Lung (tissue), 12 donors: ENCODE measurements around the gene THADA. TPM values are rescaled to one million over a fixed set of nuclear protein-coding genes. Genes with fewer than 3 reads are reported as not detected.

Experiments used
- ATAC-seq: fragments of 200-7000 bp; cut with Tn5 transposase; one replicate; pipeline ENCODE4 v1.9.1; 2020; ENCODE audit warnings: moderate number of reproducible peaks; ENCODE audit not compliant: insufficient read depth, low FRiP score
- DNase-seq, 3 donors: peaks; one replicate each; pipeline ENCODE4 v3.0.0-alpha.2; 2013 to 2017
- H3K27ac ChIP-seq, 2 donors: one replicate each; pipeline ENCODE4 v1.5.1; 2013; ENCODE audit warnings: mild to moderate bottlenecking in 2 of 2, moderate library complexity in 2 of 2, control low read depth in 1 of 2, inconsistent platforms in 1 of 2, low read depth in 1 of 2, low read length in 1 of 2
- H3K27me3 ChIP-seq, 3 donors: one replicate each; pipeline ENCODE4 v1.5.1; 2013; ENCODE audit warnings: low read length in 2 of 3; ENCODE audit not compliant: control insufficient read depth in 3 of 3, insufficient read depth in 3 of 3
- H3K36me3 ChIP-seq, 4 donors: one replicate each; pipeline ENCODE4 v1.5.1; 2013; ENCODE audit warnings: low read length in 4 of 4, mild to moderate bottlenecking in 1 of 4, moderate library complexity in 1 of 4; ENCODE audit not compliant: control insufficient read depth in 4 of 4, insufficient read depth in 4 of 4
- H3K4me1 ChIP-seq, 5 donors: one replicate each; pipeline ENCODE4 v1.5.1; 2013; ENCODE audit warnings: low read length in 5 of 5, mild to moderate bottlenecking in 2 of 5, moderate library complexity in 1 of 5; ENCODE audit not compliant: control insufficient read depth in 5 of 5, insufficient read depth in 5 of 5
- H3K4me3 ChIP-seq: one replicate; pipeline ENCODE4 v1.5.1; 2013; ENCODE audit warnings: mild to moderate bottlenecking, control low read depth, moderate library complexity
- H3K9ac ChIP-seq, 2 donors: one replicate each; pipeline ENCODE4 v1.5.1; 2013; ENCODE audit warnings: low read length in 2 of 2, control low read depth in 1 of 2; ENCODE audit not compliant: insufficient read depth in 1 of 2
- H3K9me3 ChIP-seq, 4 donors: one replicate each; pipeline ENCODE4 v1.5.1; 2013; ENCODE audit warnings: low read length in 3 of 4, mild to moderate bottlenecking in 1 of 4, moderate library complexity in 1 of 4; ENCODE audit not compliant: control insufficient read depth in 4 of 4, insufficient read depth in 3 of 4
- WGBS, 2 donors: extraction: QIAGEN DNeasy Blood & Tissue Kit; methylation state at CpG; one replicate each; pipeline ENCODE4 v1.1.7; 2013; 5-methylcytosine and 5-hydroxymethylcytosine counted together
- polyA plus RNA-seq, 2 donors: library from polyadenylated mRNA; stranded (reverse); fragments of 200-250 nt; gene quantifications; one replicate each; pipeline ENCODE4 v1.2.1, GENCODE V29; 2013
- total RNA-seq, 2 donors: library from RNA; depleted of rRNA in 1 of 2; stranded (reverse); fragments of >200 nt in 1 of 2; gene quantifications; one replicate each; pipeline ENCODE4 v1.2.1, GENCODE V29; 2014 to 2021
- TF ChIP-seq, protein P1 (sequence below): IDR thresholded peaks from 2 replicates; pipeline ENCODE4 v1.5.1; 2012; ENCODE audit warnings: mild to moderate bottlenecking; ENCODE audit errors: control extremely low read depth, extremely low read depth
- donor health status: control.
- donor health status: control.
- donor health status: Bipolar disorder and iron deficiency.
- donor health status: healthy.
- donor health status: DM: yes; HTN: yes; CAD: no.

Gene THADA
- total and polyA plus RNA-seq, 4 donors, result 11.3 to 72.5 (median 25.2) TPM

DNA sequence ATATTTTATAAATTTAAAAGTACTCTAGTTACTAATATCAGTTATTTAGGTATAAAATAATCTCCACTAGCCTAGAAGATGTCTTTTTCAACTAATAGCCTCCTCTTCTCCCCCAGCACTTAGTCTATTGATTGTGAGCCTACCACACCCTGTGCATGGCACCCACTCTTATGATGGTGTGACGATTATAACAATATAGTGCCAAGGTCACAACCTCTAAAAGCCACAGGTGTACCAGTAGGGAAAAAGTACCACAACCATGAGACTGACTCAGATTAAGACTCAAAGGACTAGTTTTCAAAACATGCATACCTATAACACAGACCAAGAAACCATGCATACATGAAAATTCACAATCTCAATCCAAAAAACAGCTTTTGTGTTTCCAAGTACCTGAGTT lies 27.6 kb downstream of the THADA start:
- H3K36me3 ChIP-seq, result peaks cover 15 to 34% (median 22%) of the 10 kb centered on the region in 4 donors
- H3K27me3 ChIP-seq, result no peaks in the 10 kb centered on the region
- H3K4me3 ChIP-seq, result no peak overlapping the region
- TF ChIP-seq, protein P1, sequence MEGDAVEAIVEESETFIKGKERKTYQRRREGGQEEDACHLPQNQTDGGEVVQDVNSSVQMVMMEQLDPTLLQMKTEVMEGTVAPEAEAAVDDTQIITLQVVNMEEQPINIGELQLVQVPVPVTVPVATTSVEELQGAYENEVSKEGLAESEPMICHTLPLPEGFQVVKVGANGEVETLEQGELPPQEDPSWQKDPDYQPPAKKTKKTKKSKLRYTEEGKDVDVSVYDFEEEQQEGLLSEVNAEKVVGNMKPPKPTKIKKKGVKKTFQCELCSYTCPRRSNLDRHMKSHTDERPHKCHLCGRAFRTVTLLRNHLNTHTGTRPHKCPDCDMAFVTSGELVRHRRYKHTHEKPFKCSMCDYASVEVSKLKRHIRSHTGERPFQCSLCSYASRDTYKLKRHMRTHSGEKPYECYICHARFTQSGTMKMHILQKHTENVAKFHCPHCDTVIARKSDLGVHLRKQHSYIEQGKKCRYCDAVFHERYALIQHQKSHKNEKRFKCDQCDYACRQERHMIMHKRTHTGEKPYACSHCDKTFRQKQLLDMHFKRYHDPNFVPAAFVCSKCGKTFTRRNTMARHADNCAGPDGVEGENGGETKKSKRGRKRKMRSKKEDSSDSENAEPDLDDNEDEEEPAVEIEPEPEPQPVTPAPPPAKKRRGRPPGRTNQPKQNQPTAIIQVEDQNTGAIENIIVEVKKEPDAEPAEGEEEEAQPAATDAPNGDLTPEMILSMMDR, result no peak
- WGBS, 2 donors, result 90 to 92% methylated on average over 1 of the region's 1 CpG
- H3K4me1 ChIP-seq, result no peaks in the 10 kb centered on the region
- no peak overlapping the region for H3K9ac ChIP-seq
- no peak for ATAC-seq
- no peaks in the 10 kb centered on the region for H3K9me3 ChIP-seq
- no peak for DNase-seq
- no peak overlapping the region for H3K27ac ChIP-seq

DNA sequence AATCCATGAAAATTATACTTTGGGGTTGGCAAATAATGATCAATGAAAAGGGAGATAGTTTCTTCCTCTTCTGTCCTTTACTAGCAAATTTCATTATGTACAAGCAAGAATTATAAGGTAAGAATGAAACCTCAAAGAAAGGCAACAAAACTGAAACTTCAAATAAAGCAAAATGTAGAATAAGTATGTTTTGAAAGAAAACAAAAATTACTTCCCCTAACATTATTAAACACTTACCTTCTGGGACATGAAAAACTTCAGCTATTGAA lies 29.4 kb downstream of the THADA start:
- H3K9ac ChIP-seq, result no peak overlapping the region
- TF ChIP-seq, protein P1, result no peak

DNA sequence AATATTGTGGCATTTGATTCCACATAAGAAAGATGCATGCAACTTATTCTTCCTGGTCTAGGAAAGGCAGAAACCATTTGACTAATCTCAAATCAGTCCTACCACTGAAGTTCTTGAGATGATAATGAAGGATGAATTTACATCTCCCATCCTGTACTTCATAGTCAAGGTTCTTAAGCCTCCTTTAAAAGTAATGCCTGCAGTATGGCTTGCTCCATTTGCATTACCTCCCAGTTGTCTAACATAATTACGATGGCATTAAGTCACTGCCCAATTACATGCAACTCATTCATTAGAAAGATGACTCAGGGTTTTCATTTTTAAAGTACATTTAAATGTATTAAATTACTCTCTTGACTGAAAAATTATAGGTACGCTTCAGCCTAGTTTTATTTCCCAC lies 32.2 kb downstream of the THADA start:
- peaks cover 3 to 30% (median 16%) of the 10 kb centered on the region in 4 donors for H3K36me3 ChIP-seq
- no peak overlapping the region for H3K9ac ChIP-seq
- TF ChIP-seq, protein P1, result no peak
- H3K4me3 ChIP-seq, result no peak overlapping the region
- DNase-seq, result no peak
- H3K27me3 ChIP-seq, result no peaks in the 10 kb centered on the region
- no peaks in the 10 kb centered on the region for H3K9me3 ChIP-seq
- ATAC-seq, result no peak
- no peaks in the 10 kb centered on the region for H3K4me1 ChIP-seq
- H3K27ac ChIP-seq, result no peak overlapping the region
- 94 to 96% methylated on average over 2 of the region's 2 CpGs for WGBS, 2 donors

More for the DNA sequence above, 29.4 kb downstream of the THADA start:
- Histone ChIP-seq H3K9me3 (no peaks in the 10 kb centered on the region), H3K4me3 (no peak overlapping the region), H3K27me3 (no peaks in the 10 kb centered on the region), H3K27ac (no peak overlapping the region), H3K4me1 (no peaks in the 10 kb centered on the region), H3K36me3 (peaks cover 11 to 27% (median 16%) of the 10 kb centered on the region in 4 donors)
- no peak for DNase-seq
- no peak for ATAC-seq

DNA sequence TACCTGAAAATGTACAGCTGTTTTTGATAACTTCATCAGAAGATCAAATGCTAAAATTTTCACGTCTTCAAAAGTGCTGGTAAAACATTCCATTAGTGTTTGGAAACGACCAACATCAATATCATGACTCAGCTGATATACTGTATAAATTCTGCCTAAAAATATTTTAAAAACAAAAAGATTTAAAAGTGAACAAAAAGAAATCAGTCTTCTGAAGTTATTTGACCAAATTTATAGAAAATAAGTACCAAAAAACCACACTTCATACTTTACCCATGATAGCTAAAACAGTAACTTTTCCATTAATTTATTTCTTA lies 35.6 kb downstream of the THADA start:
- WGBS, 2 donors, result 71 to 78% methylated on average over 2 of the region's 2 CpGs
- Histone ChIP-seq H3K36me3 (peaks cover 10 to 38% (median 20%) of the 10 kb centered on the region in 4 donors), H3K9ac (no peak overlapping the region), H3K27ac (no peak overlapping the region), H3K27me3 (no peaks in the 10 kb centered on the region), H3K4me3 (no peak overlapping the region), H3K4me1 (no peaks in the 10 kb centered on the region), H3K9me3 (no peaks in the 10 kb centered on the region)
- no peak for ATAC-seq
- no peak for DNase-seq
- TF ChIP-seq, protein P1, result no peak
